GM18502 (cell line): ENCODE results near the gene TRPM1.

Experiments
- ATAC-seq: cut with Tn5 transposase; IDR thresholded peaks from one replicate; pipeline ENCODE4 v1.9.1; 2021; ENCODE audit warnings: mild to moderate bottlenecking; ENCODE audit not compliant: unreplicated experiment, poor library complexity

Gene TRPM1

GRCh38 chr15:30990446-30991254, 110.9 kb downstream of the TRPM1 start:
- no peak for ATAC-seq

GRCh38 chr15:30990036-30990435, 111.5 kb downstream of the TRPM1 start:
- no peak for ATAC-seq

GRCh38 chr15:30985081-30985531, 116.4 kb downstream of the TRPM1 start:
- no peak for ATAC-seq

GRCh38 chr15:30984542-30984941, 117.0 kb downstream of the TRPM1 start:
- ATAC-seq: no peak

GRCh38 chr15:30984118-30984517, 117.4 kb downstream of the TRPM1 start:
- ATAC-seq: no peak

- ATAC-seq: no peak
Observed at GRCh38 chr15:30979457-30979856, 122.1 kb downstream of the TRPM1 start.

GRCh38 chr15:30978328-30978727, 123.2 kb downstream of the TRPM1 start:
- no peak for ATAC-seq

GRCh38 chr15:30974112-30974511, 127.4 kb downstream of the TRPM1 start:
- ATAC-seq: no peak

GRCh38 chr15:30973379-30973778, 128.1 kb downstream of the TRPM1 start:
- ATAC-seq: no peak

GRCh38 chr15:30969724-30970123, 131.8 kb downstream of the TRPM1 start:
- ATAC-seq: no peak

GRCh38 chr15:30963681-30964080, 137.8 kb downstream of the TRPM1 start:
- no peak for ATAC-seq

- no peak for ATAC-seq
Observed at GRCh38 chr15:30962659-30963058, 138.9 kb downstream of the TRPM1 start.

- no peak for ATAC-seq
Observed at GRCh38 chr15:30962079-30962478, 139.4 kb downstream of the TRPM1 start.

- no peak for ATAC-seq
Observed at GRCh38 chr15:30958219-30958618, 143.3 kb downstream of the TRPM1 start.

GRCh38 chr15:30956216-30957124, 145.1 kb downstream of the TRPM1 start:
- ATAC-seq: no peak

GRCh38 chr15:30954674-30955073, 146.9 kb downstream of the TRPM1 start:
- ATAC-seq: no peak

GRCh38 chr15:30953731-30954378, 147.7 kb downstream of the TRPM1 start:
- no peak for ATAC-seq

GRCh38 chr15:30953183-30953582, 148.3 kb downstream of the TRPM1 start:
- ATAC-seq: no peak
